ENCODE results near the gene COA3. TPM values are rescaled to one million over a fixed set of nuclear protein-coding genes. Genes with fewer than 3 reads are reported as not detected.

COA3 gene
- total RNA-seq, 1 experiment from 2014 or later: 74.2 TPM

DNA sequence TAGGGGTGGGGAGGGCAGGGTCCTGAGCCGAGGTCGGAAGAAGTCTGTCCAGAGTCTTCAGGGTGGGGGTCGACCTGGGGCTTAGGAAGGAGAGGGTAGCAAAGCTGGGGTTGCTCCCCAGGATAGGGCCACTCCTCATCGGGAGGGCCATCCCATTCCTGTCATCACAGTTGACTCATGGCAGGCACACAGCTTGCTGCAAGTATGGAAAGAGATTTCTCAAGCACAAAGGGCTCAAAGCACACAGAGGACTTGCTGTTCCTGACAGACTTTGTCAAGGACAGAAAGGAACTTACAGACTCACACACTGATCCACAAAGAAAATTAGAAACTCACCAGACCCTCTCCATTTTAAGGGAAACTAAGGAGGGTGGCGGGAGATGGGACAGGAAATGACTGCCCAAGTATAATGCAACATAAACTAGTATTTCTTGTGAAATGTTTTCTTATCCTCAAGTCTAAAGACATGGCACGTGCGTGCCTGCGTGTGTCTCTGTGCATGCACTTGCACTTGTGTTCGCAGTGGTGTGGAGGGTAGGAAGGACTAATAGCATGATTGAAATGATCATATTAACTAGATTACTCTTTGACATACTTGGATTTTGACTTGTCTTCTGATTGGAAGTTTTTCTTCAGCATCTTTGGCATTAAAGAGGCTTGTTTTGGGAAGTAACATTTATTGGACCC is 48.2 kb upstream of the COA3 start:
- Histone ChIP-seq H4K5ac (ENCODE audit: insufficient read length, low read depth, low read length) (no peak overlapping the region), H3K9me3 (ENCODE audit: control insufficient read depth, low read depth, low read length) (no peaks in the 10 kb centered on the region), H2BK20ac (ENCODE audit: low read depth, low read length, poor library complexity, severe bottlenecking) (no peak overlapping the region), H2AFZ (ENCODE audit: low read length) (no peak overlapping the region), H3K27ac (ENCODE audit: insufficient read length, low read depth, low read length) (no peak overlapping the region), H3K4ac (ENCODE audit: low read depth, low read length) (no peak overlapping the region), H3K4me1 (ENCODE audit: insufficient read depth, low read length) (no peaks in the 10 kb centered on the region), H2BK5ac (ENCODE audit: insufficient read length, low read length) (no peak overlapping the region), H4K20me1 (ENCODE audit: control insufficient read depth, insufficient read depth, insufficient read length) (no peaks in the 10 kb centered on the region), H3K23ac (ENCODE audit: insufficient read length, low read depth, low read length) (no peak overlapping the region), H3K18ac (ENCODE audit: insufficient read length, low read depth, low read length) (no peak overlapping the region), H3K23me2 (ENCODE audit: insufficient read length, low read depth, low read length, poor library complexity, severe bottlenecking) (no peaks in the 10 kb centered on the region), H3K56ac (ENCODE audit: insufficient read length, low read depth, low read length) (no peak overlapping the region), H4K8ac (replicated peaks; ENCODE audit: insufficient read length, low read depth, low read length) (no peak overlapping the region), H3K27me3 (ENCODE audit: insufficient read depth, low read length) (no peaks in the 10 kb centered on the region), H2BK120ac (ENCODE audit: low read depth, low read length, poor library complexity, severe bottlenecking) (no peak overlapping the region), H3K14ac (ENCODE audit: insufficient read depth, low read length) (no peak overlapping the region), H2AK5ac (ENCODE audit: insufficient read length, low read length) (no peak overlapping the region), H3K79me2 (ENCODE audit: insufficient read depth, low read length) (no peaks in the 10 kb centered on the region), H2BK15ac (ENCODE audit: low read depth, low read length) (no peak overlapping the region), H2BK12ac (ENCODE audit: insufficient read length, low read depth, low read length) (no peak overlapping the region), H3K79me1 (ENCODE audit: insufficient read depth, low read depth, low read length, poor library complexity, severe bottlenecking) (no peaks in the 10 kb centered on the region), H3K4me2 (ENCODE audit: insufficient read depth, insufficient read length, low read length) (no peak overlapping the region), H3T11ph (ENCODE audit: low read length) (no peak overlapping the region), H4K91ac (ENCODE audit: insufficient read length, low read depth, low read length) (no peak overlapping the region), H3K9ac (ENCODE audit: extremely low read depth, insufficient read length, low read length) (no peak overlapping the region)
- Mint-ChIP-seq H3K9me3 (no peaks in the 10 kb centered on the region; a peak in 1 of 5 replicates), H3K27me3 (ENCODE audit: low read depth) (no peaks in the 10 kb centered on the region), H3K36me3 (ENCODE audit: insufficient read depth in 1 of 3, low read depth in 3 of 3) (peaks cover 26 to 42% (median 38%) of the 10 kb centered on the region in 3 experiments; a peak in 6 of 7 replicates), H3K4me1 (peaks cover 6 to 8% of the 10 kb centered on the region in 2 experiments; a peak in 2 of 4 replicates), H3K27ac (peak overlapping the region in 1 of 3 experiments; percentile 49; a peak in 2 of 7 replicates), H3K4me3 (no peak overlapping the region; a peak in 2 of 5 replicates)
- no CpG with 5 or more reads among the region's 9 CpGs for WGBS (ENCODE audit: extremely low coverage, insufficient read length, low lambda C conversion rate)
- no peak for DNase-seq
- TF ChIP-seq, protein P1, sequence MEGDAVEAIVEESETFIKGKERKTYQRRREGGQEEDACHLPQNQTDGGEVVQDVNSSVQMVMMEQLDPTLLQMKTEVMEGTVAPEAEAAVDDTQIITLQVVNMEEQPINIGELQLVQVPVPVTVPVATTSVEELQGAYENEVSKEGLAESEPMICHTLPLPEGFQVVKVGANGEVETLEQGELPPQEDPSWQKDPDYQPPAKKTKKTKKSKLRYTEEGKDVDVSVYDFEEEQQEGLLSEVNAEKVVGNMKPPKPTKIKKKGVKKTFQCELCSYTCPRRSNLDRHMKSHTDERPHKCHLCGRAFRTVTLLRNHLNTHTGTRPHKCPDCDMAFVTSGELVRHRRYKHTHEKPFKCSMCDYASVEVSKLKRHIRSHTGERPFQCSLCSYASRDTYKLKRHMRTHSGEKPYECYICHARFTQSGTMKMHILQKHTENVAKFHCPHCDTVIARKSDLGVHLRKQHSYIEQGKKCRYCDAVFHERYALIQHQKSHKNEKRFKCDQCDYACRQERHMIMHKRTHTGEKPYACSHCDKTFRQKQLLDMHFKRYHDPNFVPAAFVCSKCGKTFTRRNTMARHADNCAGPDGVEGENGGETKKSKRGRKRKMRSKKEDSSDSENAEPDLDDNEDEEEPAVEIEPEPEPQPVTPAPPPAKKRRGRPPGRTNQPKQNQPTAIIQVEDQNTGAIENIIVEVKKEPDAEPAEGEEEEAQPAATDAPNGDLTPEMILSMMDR (conservative IDR thresholded peaks at IDR 0.05): no peak

Data from H9 (cell line).